Measurements from ENCODE around the gene FAAH. TPM values are rescaled to one million over a fixed set of nuclear protein-coding genes. Genes with fewer than 3 reads are reported as not detected.
A peak's percentile ranks its signal among the peaks of the same experiment; 100 is the strongest.

FAAH gene
- total RNA-seq, 1 donor from 2014 or later, result 6.4 TPM

DNA sequence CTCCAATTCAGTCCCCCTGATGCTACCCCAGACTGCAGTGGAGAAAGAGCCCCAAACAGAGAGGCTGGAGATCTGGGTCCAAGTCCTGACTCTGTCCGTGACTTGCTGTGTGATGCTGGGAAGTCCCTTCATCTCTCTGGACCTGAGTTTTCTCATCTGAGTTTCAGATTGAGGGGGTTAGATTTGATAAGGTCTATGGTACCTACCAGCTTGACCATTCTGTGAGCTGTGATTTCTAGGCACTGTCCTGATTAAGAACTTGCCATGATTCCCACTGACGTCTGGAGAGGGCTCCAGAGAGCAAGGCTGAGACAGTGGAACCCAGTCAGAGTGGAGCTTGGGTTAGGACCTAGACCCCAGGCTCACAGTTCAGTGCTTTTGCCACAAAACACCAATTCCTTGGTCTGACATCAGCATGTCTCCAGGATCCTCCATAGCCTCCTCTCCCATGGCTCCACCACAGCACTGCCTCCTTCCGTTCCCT, 51.7 kb downstream of the FAAH start:
- Mint-ChIP-seq H3K27me3 (peaks cover 47% of the 10 kb centered on the region), H3K9me3 (no peaks in the 10 kb centered on the region), H3K4me1 (peaks cover 18% of the 10 kb centered on the region), H3K27ac (no peak overlapping the region), H3K4me3 (no peak overlapping the region), H3K36me3 (ENCODE audit: low read depth) (no peaks in the 10 kb centered on the region)
- intact Hi-C loops (cut with micrococcal nuclease), result loop anchor here (5.0 kb wide), 1 partner anchor 101 kb away; no protein-coding TSS in a partner anchor
- DNase-seq (no peak), ATAC-seq (ENCODE audit: low read depth) (no peak)
- POLR2A ChIA-PET, result no interaction called here
- TF ChIP-seq, protein P1, sequence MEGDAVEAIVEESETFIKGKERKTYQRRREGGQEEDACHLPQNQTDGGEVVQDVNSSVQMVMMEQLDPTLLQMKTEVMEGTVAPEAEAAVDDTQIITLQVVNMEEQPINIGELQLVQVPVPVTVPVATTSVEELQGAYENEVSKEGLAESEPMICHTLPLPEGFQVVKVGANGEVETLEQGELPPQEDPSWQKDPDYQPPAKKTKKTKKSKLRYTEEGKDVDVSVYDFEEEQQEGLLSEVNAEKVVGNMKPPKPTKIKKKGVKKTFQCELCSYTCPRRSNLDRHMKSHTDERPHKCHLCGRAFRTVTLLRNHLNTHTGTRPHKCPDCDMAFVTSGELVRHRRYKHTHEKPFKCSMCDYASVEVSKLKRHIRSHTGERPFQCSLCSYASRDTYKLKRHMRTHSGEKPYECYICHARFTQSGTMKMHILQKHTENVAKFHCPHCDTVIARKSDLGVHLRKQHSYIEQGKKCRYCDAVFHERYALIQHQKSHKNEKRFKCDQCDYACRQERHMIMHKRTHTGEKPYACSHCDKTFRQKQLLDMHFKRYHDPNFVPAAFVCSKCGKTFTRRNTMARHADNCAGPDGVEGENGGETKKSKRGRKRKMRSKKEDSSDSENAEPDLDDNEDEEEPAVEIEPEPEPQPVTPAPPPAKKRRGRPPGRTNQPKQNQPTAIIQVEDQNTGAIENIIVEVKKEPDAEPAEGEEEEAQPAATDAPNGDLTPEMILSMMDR (IDR thresholded peaks at IDR 0.05), result no peak
- CTCF ChIA-PET, result interaction anchor here (1.0 to 2.2 kb wide), 3 partner anchors 83 to 730 kb away, joined by 3 to 11 read pairs (median 8); no protein-coding TSS in a partner anchor

GRCh38 chr1:46446646-46447498, 52.8 kb downstream of the FAAH start:
- TF ChIP-seq, protein P1 (IDR thresholded peaks at IDR 0.05), result peak; percentile 67
- H3K27me3 Mint-ChIP-seq, result peaks cover 58% of the 10 kb centered on the region
- ChIA-PET POLR2A (no interaction called here), CTCF (interaction anchor here (0.8 to 2.2 kb wide), 17 partner anchors 8 to 278 kb away, joined by 3 to 23 read pairs (median 3); partner anchors contain the start of gene MKNK1)
- no peaks in the 10 kb centered on the region for H3K9me3 Mint-ChIP-seq
- DNase-seq (peak; percentile 60), ATAC-seq (ENCODE audit: low read depth) (peak; percentile 62)
- intact Hi-C loops (cut with micrococcal nuclease), result loop anchor here (1.0 to 5.0 kb wide), 3 partner anchors 81 to 278 kb away; no protein-coding TSS in a partner anchor
- no peaks in the 10 kb centered on the region for H3K36me3 Mint-ChIP-seq (ENCODE audit: low read depth)
- H3K27ac Mint-ChIP-seq, result no peak overlapping the region
- peaks cover 18% of the 10 kb centered on the region for H3K4me1 Mint-ChIP-seq
- no peak overlapping the region for H3K4me3 Mint-ChIP-seq

DNA sequence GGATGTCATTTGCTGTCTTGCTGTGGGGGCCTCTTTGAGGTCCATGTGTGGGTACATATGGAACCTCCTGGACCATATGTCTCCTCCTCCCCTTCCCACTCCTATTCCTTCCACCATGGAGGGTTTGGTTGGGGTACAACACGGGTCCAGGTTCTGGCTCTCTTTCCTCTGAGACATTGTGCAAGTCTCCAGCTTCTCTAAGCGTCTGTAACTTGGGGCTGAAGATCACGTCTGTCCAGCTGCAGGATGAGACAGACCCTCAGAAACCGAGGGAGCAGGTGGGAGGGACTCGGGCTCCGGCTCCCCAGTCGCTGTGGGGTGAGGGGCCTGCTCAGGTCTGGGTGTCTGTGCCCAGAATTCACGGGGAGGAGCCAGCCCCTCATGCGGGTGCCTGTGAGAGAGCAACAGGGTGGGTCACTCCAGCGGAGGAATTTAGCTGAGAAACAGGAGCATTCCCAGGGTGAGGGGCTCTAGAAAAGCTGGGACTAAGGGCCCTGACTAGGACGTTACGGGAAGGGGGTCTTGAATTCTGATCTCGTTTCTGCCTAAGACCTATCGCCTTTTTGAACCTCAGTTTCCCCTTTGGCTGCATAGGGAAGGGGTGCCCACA, 53.5 kb downstream of the FAAH start:
- no peaks in the 10 kb centered on the region for H3K36me3 Mint-ChIP-seq (ENCODE audit: low read depth)
- ATAC-seq (ENCODE audit: low read depth), result no peak
- ChIA-PET POLR2A (no interaction called here), CTCF (interaction anchor here (0.8 to 2.2 kb wide), 16 partner anchors 9 to 156 kb away, joined by 3 to 23 read pairs (median 3); partner anchors contain the start of gene MKNK1)
- peaks cover 14% of the 10 kb centered on the region for H3K4me1 Mint-ChIP-seq
- H3K9me3 Mint-ChIP-seq, result no peaks in the 10 kb centered on the region
- H3K27me3 Mint-ChIP-seq, result peaks cover 59% of the 10 kb centered on the region
- no peak overlapping the region for H3K27ac Mint-ChIP-seq
- H3K4me3 Mint-ChIP-seq, result no peak overlapping the region
- DNase-seq, result no peak
- TF ChIP-seq, protein P1 (IDR thresholded peaks at IDR 0.05), result no peak
- intact Hi-C loops (cut with micrococcal nuclease), result loop anchor here (1.0 to 5.0 kb wide), 3 partner anchors 81 to 278 kb away; no protein-coding TSS in a partner anchor

DNA sequence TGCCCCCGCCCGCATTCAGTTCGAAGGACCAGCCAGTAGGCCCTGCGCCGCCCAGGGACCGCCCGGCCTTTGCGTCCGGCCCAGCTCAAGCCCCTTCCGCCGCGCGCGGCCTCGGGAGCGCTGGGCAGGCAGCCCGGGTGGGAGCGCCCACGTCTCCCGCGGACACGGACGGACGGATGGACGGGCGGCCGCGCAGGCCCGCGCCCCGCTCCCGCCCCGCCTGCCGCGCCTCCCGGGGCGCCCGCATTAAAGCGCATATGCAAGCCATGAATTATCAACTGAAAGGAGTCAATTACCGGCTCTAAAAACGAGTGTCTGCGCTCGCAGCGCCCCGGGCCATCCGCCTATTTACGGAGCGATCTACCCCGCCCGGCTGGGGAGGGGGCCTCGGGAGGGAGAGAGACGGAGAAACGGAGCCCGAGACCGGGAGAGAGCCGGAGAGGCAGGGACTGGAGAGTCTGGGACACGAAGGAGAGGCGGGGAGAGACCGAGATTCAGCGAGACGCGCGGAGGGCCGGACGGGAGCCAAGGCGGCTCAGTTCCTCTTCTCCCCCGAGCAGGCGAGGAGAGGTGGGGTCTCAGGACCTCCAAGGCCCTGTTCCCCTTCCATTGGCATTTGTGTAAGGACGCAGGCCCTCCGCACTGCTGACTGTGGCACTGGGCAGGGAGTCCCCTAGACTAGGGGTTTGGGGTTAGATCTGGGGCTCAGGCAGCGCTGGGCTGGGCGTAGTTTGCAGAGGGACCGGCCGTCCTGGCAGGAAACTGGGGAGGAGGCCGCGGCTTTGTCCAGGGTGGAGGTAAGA, 54.2 kb downstream of the FAAH start:
- peaks cover 64% of the 10 kb centered on the region for H3K27me3 Mint-ChIP-seq
- peak overlapping the region; percentile 61 for H3K4me3 Mint-ChIP-seq
- H3K9me3 Mint-ChIP-seq, result no peaks in the 10 kb centered on the region
- POLR2A ChIA-PET, result no interaction called here
- CTCF ChIA-PET, result interaction anchor here (0.8 to 2.2 kb wide), 4 partner anchors 78 to 84 kb away, joined by 3 to 15 read pairs (median 4); no protein-coding TSS in a partner anchor
- TF ChIP-seq, protein P1 (IDR thresholded peaks at IDR 0.05), result no peak
- no peak for DNase-seq
- H3K27ac Mint-ChIP-seq, result no peak overlapping the region
- H3K36me3 Mint-ChIP-seq (ENCODE audit: low read depth), result no peaks in the 10 kb centered on the region
- peaks cover 9% of the 10 kb centered on the region for H3K4me1 Mint-ChIP-seq
- intact Hi-C loops (cut with micrococcal nuclease), result loop anchor here (5.0 kb wide), 1 partner anchor 99 kb away; no protein-coding TSS in a partner anchor
- ATAC-seq (ENCODE audit: low read depth), result no peak

Measured in activated B cell treated with CpG ODN at 0.5 μM for 24 hours (primary cell).